HG03175 (cell line): ENCODE data around the gene HOXD1.
A peak's percentile ranks its signal among the peaks of the same experiment; 100 is the strongest.

Source experiments
- ATAC-seq: cut with Tn5 transposase; IDR thresholded peaks from one replicate; pipeline ENCODE4 v1.9.1; 2021; ENCODE audit warnings: mild to moderate bottlenecking, moderate library complexity; ENCODE audit not compliant: unreplicated experiment

HOXD1 gene

GRCh38 chr2:176187899-176188773 lies at the start of gene HOXD1:
TSS of gene HOXD1 (plus strand) at chr2:176188668. CDS start at chr2:176188802, 134 bp downstream.
- peak; percentile 51 for ATAC-seq

- no peak for ATAC-seq
Measured at GRCh38 chr2:176138923-176139660, 49.4 kb upstream of the HOXD1 start.

GRCh38 chr2:176139661-176140512 lies 48.6 kb upstream of the HOXD1 start:
- ATAC-seq = no peak

- peak; percentile 89 for ATAC-seq
Measured at GRCh38 chr2:176140513-176141317, 47.8 kb upstream of the HOXD1 start.

GRCh38 chr2:176142281-176142680 lies 46.2 kb upstream of the HOXD1 start:
- no peak for ATAC-seq

- no peak for ATAC-seq
Measured at GRCh38 chr2:176145085-176145969, 43.1 kb upstream of the HOXD1 start.

- ATAC-seq = no peak
Measured at GRCh38 chr2:176146101-176146500, 42.4 kb upstream of the HOXD1 start.

- ATAC-seq = no peak
Measured at GRCh38 chr2:176146645-176147044, 41.8 kb upstream of the HOXD1 start.

GRCh38 chr2:176147210-176147799 lies 41.2 kb upstream of the HOXD1 start:
- ATAC-seq = no peak

GRCh38 chr2:176147800-176148496 lies 40.5 kb upstream of the HOXD1 start:
- no peak for ATAC-seq

- no peak for ATAC-seq
Measured at GRCh38 chr2:176148751-176149421, 39.6 kb upstream of the HOXD1 start.

GRCh38 chr2:176149481-176149938 lies 39.0 kb upstream of the HOXD1 start:
- ATAC-seq = no peak

- ATAC-seq = no peak
Measured at GRCh38 chr2:176149939-176150583, 38.4 kb upstream of the HOXD1 start.

- no peak for ATAC-seq
Measured at GRCh38 chr2:176150584-176151441, 37.7 kb upstream of the HOXD1 start.

- ATAC-seq = no peak
Measured at GRCh38 chr2:176151442-176152287, 36.8 kb upstream of the HOXD1 start, which contains the start of gene HOXD4. TSS of gene HOXD4 (plus strand) at chr2:176151550. CDS start at chr2:176151634, 84 bp downstream.
